Astrocyte of the spinal cord (primary cell): ENCODE results near the gene KRT6B.
A peak's percentile ranks its signal among the peaks of the same experiment; 100 is the strongest.

ENCODE experiments used
- DNase-seq: peaks from one replicate; pipeline ENCODE4 v3.0.0; 2011; ENCODE audit warnings: low read depth, low spot score
- H3K4me3 ChIP-seq: 2 replicates; pipeline ENCODE4 v1.5.1; 2011; ENCODE audit warnings: low read depth, mild to moderate bottlenecking, low read length, moderate library complexity
- in situ Hi-C: cut with HindIII; loops from 2 replicates; pipeline ENCODE4 v1.10.0; 2017; ENCODE audit warnings: low sequenced_read_pairs
- TF ChIP-seq, protein P1 (sequence below): IDR thresholded peaks from 2 replicates; pipeline ENCODE4 v1.5.1; 2012; ENCODE audit warnings: low read depth, mild to moderate bottlenecking, low read length, inconsistent platforms

Gene KRT6B

DNA sequence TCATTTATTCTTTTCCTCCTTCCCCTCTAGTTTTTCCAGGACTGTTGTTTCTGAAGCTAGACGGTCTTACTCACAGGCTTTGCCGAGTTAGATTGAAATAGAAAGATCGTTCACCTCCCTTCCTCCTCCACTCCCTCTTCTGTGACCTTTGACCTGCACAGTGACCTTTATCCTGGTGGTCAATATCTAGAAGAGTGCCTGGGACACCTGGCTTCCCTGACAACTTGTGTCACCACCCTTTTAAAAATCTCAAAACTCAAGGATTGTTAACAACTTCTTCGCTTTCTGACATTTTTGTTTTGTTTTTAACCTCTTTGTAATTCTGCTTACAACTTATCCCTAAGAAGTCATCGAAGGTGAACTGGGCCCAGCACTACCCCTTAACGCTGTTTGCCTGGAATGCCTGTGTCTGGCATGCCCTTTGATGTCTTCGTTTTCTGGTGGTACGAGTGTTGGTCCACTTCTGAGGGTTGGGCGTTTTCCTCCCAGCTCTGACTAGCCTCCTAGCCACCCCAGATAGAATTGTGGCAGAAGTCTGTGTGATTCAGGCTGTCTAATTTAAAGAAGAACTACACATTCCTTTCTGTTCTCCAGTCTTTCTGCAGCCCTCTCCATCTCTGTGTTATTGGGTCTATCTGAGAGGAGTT is 15.0 kb downstream of the KRT6B start:
- in situ Hi-C loops, result no loop called here
- no peak overlapping the region for H3K4me3 ChIP-seq
- TF ChIP-seq, protein P1, sequence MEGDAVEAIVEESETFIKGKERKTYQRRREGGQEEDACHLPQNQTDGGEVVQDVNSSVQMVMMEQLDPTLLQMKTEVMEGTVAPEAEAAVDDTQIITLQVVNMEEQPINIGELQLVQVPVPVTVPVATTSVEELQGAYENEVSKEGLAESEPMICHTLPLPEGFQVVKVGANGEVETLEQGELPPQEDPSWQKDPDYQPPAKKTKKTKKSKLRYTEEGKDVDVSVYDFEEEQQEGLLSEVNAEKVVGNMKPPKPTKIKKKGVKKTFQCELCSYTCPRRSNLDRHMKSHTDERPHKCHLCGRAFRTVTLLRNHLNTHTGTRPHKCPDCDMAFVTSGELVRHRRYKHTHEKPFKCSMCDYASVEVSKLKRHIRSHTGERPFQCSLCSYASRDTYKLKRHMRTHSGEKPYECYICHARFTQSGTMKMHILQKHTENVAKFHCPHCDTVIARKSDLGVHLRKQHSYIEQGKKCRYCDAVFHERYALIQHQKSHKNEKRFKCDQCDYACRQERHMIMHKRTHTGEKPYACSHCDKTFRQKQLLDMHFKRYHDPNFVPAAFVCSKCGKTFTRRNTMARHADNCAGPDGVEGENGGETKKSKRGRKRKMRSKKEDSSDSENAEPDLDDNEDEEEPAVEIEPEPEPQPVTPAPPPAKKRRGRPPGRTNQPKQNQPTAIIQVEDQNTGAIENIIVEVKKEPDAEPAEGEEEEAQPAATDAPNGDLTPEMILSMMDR, result no peak

DNA sequence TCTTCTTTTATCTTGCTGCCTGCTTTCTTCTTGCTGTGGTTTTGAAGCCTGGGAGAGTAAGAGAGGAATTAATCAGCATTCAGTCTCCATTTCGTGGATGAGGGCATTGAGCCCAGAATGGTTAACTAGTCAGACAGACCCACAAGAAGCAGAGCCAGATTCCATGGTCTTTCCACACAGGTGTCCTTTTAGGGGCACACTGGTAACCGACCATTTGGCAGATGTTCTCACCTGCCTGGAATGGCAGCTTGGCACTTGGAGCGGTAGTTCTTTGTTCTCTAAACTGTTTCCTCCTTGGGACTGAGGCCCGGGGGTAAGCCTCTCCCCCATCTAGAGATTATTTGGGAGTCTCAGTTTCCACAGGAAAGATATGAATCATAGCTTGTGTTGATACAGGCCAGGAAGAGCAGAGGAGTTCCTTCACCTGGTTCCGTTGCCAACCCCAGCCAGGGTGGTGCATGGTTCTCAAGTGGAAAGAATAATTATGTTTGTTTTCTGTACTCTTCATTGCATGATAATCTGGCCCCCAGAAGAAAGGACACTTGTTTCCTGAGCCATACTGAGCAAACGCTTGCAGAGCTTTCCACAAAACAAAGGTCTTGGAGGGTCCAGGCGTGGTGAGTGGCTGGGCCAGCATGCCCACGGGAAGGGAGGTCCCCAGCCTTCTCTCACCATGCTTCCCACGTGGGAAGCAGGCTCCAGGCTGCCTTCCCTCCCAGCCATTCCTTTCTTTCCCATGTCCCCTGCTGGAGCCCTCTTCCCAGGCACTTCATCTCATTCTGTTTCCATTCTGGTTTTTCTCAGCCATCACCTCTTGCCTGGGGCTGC is 15.7 kb downstream of the KRT6B start:
- in situ Hi-C loops, result no loop called here
- DNase-seq, result peak; percentile 45
- no peak overlapping the region for H3K4me3 ChIP-seq
- TF ChIP-seq, protein P1, result no peak

More for the DNA sequence above, 15.0 kb downstream of the KRT6B start:
- DNase-seq, result no peak

DNA sequence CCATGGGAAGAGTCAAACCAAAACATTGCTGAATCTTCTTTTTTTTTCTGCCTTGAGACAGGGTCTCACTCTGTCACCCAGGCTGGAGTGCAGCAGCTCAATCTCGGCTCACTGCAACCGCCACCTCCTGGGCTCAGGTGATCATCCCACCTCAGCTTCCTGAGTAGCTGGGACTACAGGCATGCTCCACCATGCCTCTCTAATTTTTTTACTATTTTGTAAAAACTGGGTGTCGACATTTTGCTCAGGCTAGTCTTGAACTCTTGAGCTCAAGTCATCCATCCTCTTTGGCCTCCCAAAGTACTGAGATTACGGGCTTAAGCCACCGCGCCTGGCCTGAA is 16.3 kb downstream of the KRT6B start:
- DNase-seq, result no peak
- in situ Hi-C loops, result no loop called here
- H3K4me3 ChIP-seq, result no peak overlapping the region
- TF ChIP-seq, protein P1, result no peak

DNA sequence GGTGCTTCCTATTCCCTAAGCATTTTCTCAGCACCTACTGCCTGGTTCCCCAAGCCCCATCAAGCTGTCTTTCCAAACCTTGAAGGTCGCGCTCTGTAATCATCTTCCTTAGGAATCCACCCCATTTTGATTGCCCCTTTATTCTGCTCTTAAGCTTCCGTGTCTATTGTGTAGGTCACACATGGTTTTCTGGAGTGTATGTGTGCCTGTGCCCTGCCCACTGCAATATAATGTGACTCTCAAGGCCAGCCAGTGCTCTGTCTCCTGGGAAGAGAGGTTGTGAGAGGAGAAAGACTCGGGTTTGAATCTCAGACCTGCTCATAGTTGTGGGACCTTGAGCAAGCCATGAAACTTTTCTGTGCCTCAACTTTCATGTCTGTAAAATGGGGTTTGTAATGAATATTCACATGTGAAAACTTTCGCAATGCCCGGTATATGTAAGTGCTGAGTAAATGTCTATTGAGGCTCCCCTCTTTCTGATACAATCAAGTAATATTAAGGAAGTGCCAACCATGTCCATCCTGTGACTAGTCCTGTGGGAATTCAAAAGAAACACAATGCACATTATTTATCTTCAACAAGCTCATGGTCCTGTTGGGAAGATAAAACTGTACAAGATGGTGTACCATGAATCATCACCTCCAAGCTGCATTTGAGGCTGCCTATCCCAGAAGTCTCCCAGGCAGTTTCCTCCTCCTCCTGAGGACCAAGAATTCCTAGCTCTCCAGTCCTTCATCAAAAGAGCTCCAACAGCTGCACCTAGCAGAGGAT is 17.0 kb downstream of the KRT6B start:
- no peak for DNase-seq
- in situ Hi-C loops, result no loop called here
- TF ChIP-seq, protein P1, result no peak
- H3K4me3 ChIP-seq, result no peak overlapping the region

DNA sequence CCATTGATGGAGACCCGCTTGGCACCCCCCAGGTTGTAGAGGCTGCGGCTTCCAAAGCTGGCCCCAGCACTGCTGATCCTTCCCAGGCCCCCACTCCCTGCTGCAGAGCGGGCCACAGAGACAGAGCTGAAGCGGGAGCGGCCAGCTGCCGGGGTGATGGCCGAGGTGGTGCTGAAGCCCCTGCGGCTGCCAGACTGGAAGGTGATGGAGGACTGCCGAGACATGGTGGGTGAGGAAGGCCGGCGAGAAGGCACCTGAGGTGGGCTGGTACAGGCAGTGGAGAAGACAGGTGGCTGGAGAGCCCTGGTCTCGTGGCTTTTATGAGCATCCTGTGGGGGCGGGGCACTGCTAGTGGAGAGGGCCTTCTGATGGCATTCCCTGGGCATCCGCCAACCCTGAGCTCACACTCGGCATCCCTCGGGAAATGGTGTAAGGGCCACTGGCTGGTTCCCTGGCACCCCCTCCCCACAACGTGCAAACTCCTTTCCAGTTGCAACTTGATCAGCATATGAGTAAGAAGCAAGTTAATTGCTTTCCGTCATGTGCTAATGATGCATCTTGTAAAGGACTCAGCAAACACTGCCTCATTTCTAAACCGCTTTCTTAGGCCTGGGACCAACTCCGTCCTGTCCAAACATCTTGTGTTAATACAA is 17.7 kb downstream of the KRT6B start, which contains the start of gene KRT75:
Gene KRT75 (minus strand): TSS at position 291 of the 653 bp plus-strand sequence. CDS start 67 bp downstream, at position 224.
- in situ Hi-C loops, result no loop called here
- H3K4me3 ChIP-seq, result no peak within 1 kb of the TSS
- TF ChIP-seq, protein P1, result no peak
- DNase-seq, result peak; percentile 4

DNA sequence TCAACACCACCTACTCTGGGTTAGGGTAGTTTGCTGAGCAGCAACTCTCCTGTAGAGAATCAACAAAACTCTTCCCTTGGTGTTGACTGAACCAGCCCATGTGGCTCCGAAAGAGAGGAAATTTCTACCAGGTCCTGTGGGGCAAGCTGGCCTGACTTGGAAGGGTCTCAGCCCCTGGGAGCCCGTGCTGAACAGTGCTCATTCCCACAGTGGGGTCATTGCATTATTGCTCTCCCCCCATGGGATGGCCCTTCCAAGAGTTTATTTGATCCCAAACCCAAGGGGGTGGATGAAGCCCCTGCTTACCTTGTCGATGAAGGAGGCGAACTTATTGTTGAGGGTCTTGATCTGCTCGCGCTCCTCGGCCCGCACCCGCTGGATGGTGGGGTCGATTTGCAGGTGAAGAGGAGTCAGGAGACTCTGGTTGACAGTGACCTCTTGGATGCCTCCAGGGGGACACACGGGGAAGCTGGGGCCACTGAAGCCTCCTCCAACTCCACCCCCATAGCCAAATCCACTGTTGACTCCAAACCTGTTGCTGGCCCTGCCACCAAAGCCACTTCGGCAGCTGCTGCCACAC is 18.4 kb downstream of the KRT6B start:
- no peak overlapping the region for H3K4me3 ChIP-seq
- DNase-seq, result no peak
- in situ Hi-C loops, result no loop called here
- TF ChIP-seq, protein P1, result no peak
